ENCODE results near the gene UBE2QL1. TPM values are rescaled to one million over a fixed set of nuclear protein-coding genes. Genes with fewer than 3 reads are reported as not detected.

The UBE2QL1 gene
- total RNA-seq, 1 experiment from 2014 or later: 2.6 TPM

- CTCF ChIA-PET: no interaction called here
- no TSS peak for BruUV-seq (replicated peaks)
Measured at GRCh38 chr5:6535594-6535993, 86.9 kb downstream of the UBE2QL1 start.

GRCh38 chr5:6539060-6539459, 90.4 kb downstream of the UBE2QL1 start:
- Histone ChIP-seq H3K27me3 (replicated peaks; ENCODE audit: insufficient read depth, low read depth, low read length, poor library complexity) (peaks cover 13% of the 10 kb centered on the region), H3K4me3 (ENCODE audit: low read depth, low read length, poor library complexity, severe bottlenecking) (no peak overlapping the region), H3K9me3 (ENCODE audit: low read depth, low read length, poor library complexity, severe bottlenecking) (no peaks in the 10 kb centered on the region), H3K27ac (ENCODE audit: low read depth, low read length, poor library complexity, severe bottlenecking) (no peak overlapping the region), H3K36me3 (ENCODE audit: insufficient read depth, low read length, poor library complexity, severe bottlenecking) (no peaks in the 10 kb centered on the region), H3K4me1 (ENCODE audit: insufficient read depth, low read length, poor library complexity, severe bottlenecking) (no peaks in the 10 kb centered on the region)
- BruUV-seq (replicated peaks): no TSS peak
- no peak for DNase-seq (ENCODE audit: low spot score)
- POLR2A ChIA-PET (ENCODE audit: low non-redundant PET): no interaction called here
- CTCF ChIA-PET: no interaction called here
- TF ChIP-seq EZH2 (IDR thresholded peaks at IDR 0.05; ENCODE audit: borderline replicate concordance, low read depth, low read length, poor library complexity, severe bottlenecking) (no peak), CTCF (conservative IDR thresholded peaks at IDR 0.05; ENCODE audit: low read depth, low read length) (no peak)
- intact Hi-C loops (cut with micrococcal nuclease; ENCODE audit: unreplicated experiment): no loop called here

More at GRCh38 chr5:6535594-6535993, 86.9 kb downstream of the UBE2QL1 start:
- Histone ChIP-seq H3K36me3 (ENCODE audit: insufficient read depth, low read length, poor library complexity, severe bottlenecking) (no peaks in the 10 kb centered on the region), H3K27me3 (replicated peaks; ENCODE audit: insufficient read depth, low read depth, low read length, poor library complexity) (peaks cover 17% of the 10 kb centered on the region), H3K9me3 (ENCODE audit: low read depth, low read length, poor library complexity, severe bottlenecking) (no peaks in the 10 kb centered on the region), H3K4me1 (ENCODE audit: insufficient read depth, low read length, poor library complexity, severe bottlenecking) (no peaks in the 10 kb centered on the region), H3K4me3 (ENCODE audit: low read depth, low read length, poor library complexity, severe bottlenecking) (no peak overlapping the region), H3K27ac (ENCODE audit: low read depth, low read length, poor library complexity, severe bottlenecking) (no peak overlapping the region)
- no peak for DNase-seq (ENCODE audit: low spot score)
- intact Hi-C loops (cut with micrococcal nuclease; ENCODE audit: unreplicated experiment): no loop called here
- no peak for TF ChIP-seq CTCF (conservative IDR thresholded peaks at IDR 0.05; ENCODE audit: low read depth, low read length)
- no peak for TF ChIP-seq EZH2 (IDR thresholded peaks at IDR 0.05; ENCODE audit: borderline replicate concordance, low read depth, low read length, poor library complexity, severe bottlenecking)
- POLR2A ChIA-PET (ENCODE audit: low non-redundant PET): no interaction called here

- Histone ChIP-seq H3K36me3 (ENCODE audit: insufficient read depth, low read length, poor library complexity, severe bottlenecking) (no peaks in the 10 kb centered on the region), H3K4me1 (ENCODE audit: insufficient read depth, low read length, poor library complexity, severe bottlenecking) (no peaks in the 10 kb centered on the region), H3K9me3 (ENCODE audit: low read depth, low read length, poor library complexity, severe bottlenecking) (no peaks in the 10 kb centered on the region), H3K27ac (ENCODE audit: low read depth, low read length, poor library complexity, severe bottlenecking) (no peak overlapping the region), H3K4me3 (ENCODE audit: low read depth, low read length, poor library complexity, severe bottlenecking) (no peak overlapping the region), H3K27me3 (replicated peaks; ENCODE audit: insufficient read depth, low read depth, low read length, poor library complexity) (peaks cover 7% of the 10 kb centered on the region)
- BruUV-seq (replicated peaks): no TSS peak
- intact Hi-C loops (cut with micrococcal nuclease; ENCODE audit: unreplicated experiment): no loop called here
- ChIA-PET CTCF (no interaction called here), POLR2A (ENCODE audit: low non-redundant PET) (no interaction called here)
- DNase-seq (ENCODE audit: low spot score): no peak
- TF ChIP-seq EZH2 (IDR thresholded peaks at IDR 0.05; ENCODE audit: borderline replicate concordance, low read depth, low read length, poor library complexity, severe bottlenecking) (no peak), CTCF (conservative IDR thresholded peaks at IDR 0.05; ENCODE audit: low read depth, low read length) (no peak)
Measured at GRCh38 chr5:6540111-6540827, 91.6 kb downstream of the UBE2QL1 start.
